ENCODE results near the gene RGS19.

- TF ChIP-seq CTCF (IDR thresholded peaks at IDR 0.05) (no peak), POLR2A (IDR thresholded peaks at IDR 0.05) (no peak)
Observed at GRCh38 chr20:64051033-64051452, 28.3 kb downstream of the RGS19 start.
